ENCODE data around the gene CLASP1.

- TF ChIP-seq, protein P1, sequence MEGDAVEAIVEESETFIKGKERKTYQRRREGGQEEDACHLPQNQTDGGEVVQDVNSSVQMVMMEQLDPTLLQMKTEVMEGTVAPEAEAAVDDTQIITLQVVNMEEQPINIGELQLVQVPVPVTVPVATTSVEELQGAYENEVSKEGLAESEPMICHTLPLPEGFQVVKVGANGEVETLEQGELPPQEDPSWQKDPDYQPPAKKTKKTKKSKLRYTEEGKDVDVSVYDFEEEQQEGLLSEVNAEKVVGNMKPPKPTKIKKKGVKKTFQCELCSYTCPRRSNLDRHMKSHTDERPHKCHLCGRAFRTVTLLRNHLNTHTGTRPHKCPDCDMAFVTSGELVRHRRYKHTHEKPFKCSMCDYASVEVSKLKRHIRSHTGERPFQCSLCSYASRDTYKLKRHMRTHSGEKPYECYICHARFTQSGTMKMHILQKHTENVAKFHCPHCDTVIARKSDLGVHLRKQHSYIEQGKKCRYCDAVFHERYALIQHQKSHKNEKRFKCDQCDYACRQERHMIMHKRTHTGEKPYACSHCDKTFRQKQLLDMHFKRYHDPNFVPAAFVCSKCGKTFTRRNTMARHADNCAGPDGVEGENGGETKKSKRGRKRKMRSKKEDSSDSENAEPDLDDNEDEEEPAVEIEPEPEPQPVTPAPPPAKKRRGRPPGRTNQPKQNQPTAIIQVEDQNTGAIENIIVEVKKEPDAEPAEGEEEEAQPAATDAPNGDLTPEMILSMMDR (IDR thresholded peaks at IDR 0.05), result no peak
- TF ChIP-seq EZH2 (IDR thresholded peaks at IDR 0.05), result no peak
Observed at GRCh38 chr2:121333231-121333630, 316.0 kb downstream of the CLASP1 start.
